HFFc6 (cell line): ENCODE results near the gene MBOAT2. TPM values are rescaled to one million over a fixed set of nuclear protein-coding genes. Genes with fewer than 3 reads are reported as not detected.

Source experiments
- DNase-seq: peaks from one replicate; pipeline ENCODE4 v3.0.0-alpha.2; 2018
- H3K27ac Mint-ChIP-seq: 2 replicates; pipeline ENCODE4 v1.8.0; 2020; ENCODE audit warnings: mild to moderate bottlenecking, mixed read lengths
- H3K27me3 Mint-ChIP-seq: 2 replicates; pipeline ENCODE4 v1.8.0; 2021; ENCODE audit warnings: mild to moderate bottlenecking, moderate library complexity, mixed read lengths; ENCODE audit not compliant: insufficient read depth
- H3K36me3 Mint-ChIP-seq: 2 replicates; pipeline ENCODE4 v1.8.0; 2021; ENCODE audit warnings: low read depth, mixed read lengths
- H3K4me1 Mint-ChIP-seq: 2 replicates; pipeline ENCODE4 v1.8.0; 2020; ENCODE audit warnings: low read depth, mixed read lengths
- H3K4me3 Mint-ChIP-seq: 2 replicates; pipeline ENCODE4 v1.8.0; 2020; ENCODE audit warnings: mild to moderate bottlenecking, moderate library complexity, mixed read lengths
- H3K9me3 Mint-ChIP-seq: 2 replicates; pipeline ENCODE4 v1.8.0; 2020; ENCODE audit warnings: mild to moderate bottlenecking, mixed read lengths
- total RNA-seq, 6 experiments: library from RNA; stranded (reverse); fragmentation: NEBNext Ultra II Directional; extraction: Animal tissue kit (Norgen Biotek cat#: 25700); gene quantifications; 2 replicates in 1 of 6; 3 replicates in 5 of 6; pipeline ENCODE4 v1.2.3, GENCODE V29; 2021
- TF ChIP-seq, protein P1 (sequence below): fragments of 200-600 bp; sonication (generic); IDR thresholded peaks from 2 replicates; pipeline ENCODE4 v1.5.0; 2021; ENCODE audit warnings: antibody characterized with exemption, mild to moderate bottlenecking

MBOAT2 gene
- total RNA-seq, 6 experiments from 2014 or later = 49.8 to 66.2 (median 55.7) TPM

DNA sequence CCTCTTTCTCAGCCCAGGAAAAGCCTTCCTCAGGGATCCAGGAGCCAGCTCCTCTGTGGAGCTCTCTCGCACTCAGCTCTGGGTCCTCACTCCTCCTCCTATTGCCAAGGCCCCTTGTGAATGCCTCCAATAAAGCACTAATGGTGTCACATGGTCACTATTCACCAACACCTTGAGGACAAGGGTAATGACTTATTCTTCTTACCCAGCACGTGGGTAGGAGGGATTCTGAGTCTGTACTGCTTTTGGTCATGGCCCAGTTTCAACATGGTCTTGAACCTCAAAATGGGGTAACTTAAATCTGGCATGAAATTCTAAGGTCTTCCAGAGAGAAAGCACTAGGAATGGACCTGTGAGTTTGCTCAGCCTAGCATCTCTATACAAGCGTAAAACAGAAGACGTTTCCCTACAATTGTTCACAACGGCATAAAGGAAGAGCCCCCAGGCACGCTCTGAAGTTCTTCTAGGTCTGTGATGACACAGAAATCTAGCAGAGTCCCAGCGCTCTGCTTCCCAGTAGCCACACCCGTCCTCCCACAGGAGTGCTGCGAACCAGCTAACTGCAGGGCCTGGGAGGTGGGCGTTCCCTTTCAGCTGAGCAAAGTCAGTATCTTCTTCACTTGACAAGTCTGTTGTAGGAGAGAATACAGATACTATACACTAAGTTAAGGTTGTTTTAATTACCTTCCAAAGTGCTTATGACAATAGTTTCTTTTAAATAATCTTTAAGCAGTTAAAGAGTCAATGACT lies 151.5 kb downstream of the MBOAT2 start:
- no peak overlapping the region for H3K27ac Mint-ChIP-seq
- DNase-seq = no peak
- peaks cover 3% of the 10 kb centered on the region; the same call in 1 of the 2 replicates for H3K27me3 Mint-ChIP-seq
- no peak overlapping the region for H3K4me3 Mint-ChIP-seq
- H3K4me1 Mint-ChIP-seq = peaks cover 25% of the 10 kb centered on the region
- H3K36me3 Mint-ChIP-seq = no peaks in the 10 kb centered on the region
- TF ChIP-seq, protein P1, sequence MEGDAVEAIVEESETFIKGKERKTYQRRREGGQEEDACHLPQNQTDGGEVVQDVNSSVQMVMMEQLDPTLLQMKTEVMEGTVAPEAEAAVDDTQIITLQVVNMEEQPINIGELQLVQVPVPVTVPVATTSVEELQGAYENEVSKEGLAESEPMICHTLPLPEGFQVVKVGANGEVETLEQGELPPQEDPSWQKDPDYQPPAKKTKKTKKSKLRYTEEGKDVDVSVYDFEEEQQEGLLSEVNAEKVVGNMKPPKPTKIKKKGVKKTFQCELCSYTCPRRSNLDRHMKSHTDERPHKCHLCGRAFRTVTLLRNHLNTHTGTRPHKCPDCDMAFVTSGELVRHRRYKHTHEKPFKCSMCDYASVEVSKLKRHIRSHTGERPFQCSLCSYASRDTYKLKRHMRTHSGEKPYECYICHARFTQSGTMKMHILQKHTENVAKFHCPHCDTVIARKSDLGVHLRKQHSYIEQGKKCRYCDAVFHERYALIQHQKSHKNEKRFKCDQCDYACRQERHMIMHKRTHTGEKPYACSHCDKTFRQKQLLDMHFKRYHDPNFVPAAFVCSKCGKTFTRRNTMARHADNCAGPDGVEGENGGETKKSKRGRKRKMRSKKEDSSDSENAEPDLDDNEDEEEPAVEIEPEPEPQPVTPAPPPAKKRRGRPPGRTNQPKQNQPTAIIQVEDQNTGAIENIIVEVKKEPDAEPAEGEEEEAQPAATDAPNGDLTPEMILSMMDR = no peak
- H3K9me3 Mint-ChIP-seq = no peaks in the 10 kb centered on the region

DNA sequence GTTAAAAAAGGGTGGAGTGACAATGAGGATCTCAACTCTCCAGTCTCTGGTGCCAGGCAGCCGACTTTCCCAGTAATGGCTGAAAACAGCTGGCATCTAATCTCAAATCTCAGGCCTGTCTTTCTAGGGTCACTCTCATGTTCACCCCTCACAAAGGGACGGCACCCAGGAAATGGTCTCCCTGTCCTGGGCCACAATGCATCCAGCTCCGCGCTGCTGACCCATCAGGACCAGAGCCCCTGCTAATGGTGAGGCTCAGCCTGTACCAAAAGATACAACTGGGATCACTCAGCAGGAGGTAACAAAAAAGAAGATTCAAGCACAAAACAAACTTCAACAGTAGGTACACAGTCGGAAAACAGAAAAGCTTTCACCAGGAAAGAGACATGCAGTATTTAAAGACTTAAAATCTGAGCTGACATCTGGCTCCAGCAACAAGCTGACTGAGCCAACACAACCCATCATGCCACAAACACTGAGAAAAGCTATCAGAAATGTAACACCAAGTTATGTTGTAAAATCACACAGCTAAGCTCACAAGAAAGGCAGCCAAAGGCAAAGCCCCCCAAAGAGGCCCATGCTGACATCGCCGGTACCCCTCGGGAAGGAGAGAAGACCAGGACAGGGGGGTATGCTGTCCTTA lies 152.5 kb downstream of the MBOAT2 start:
- TF ChIP-seq, protein P1 = no peak
- no peak overlapping the region for H3K4me3 Mint-ChIP-seq
- H3K27ac Mint-ChIP-seq = no peak overlapping the region
- no peaks in the 10 kb centered on the region for H3K9me3 Mint-ChIP-seq
- no peak for DNase-seq
- H3K36me3 Mint-ChIP-seq = no peaks in the 10 kb centered on the region
- H3K27me3 Mint-ChIP-seq = peaks cover 3% of the 10 kb centered on the region; the same call in 1 of the 2 replicates
- H3K4me1 Mint-ChIP-seq = peaks cover 26% of the 10 kb centered on the region

DNA sequence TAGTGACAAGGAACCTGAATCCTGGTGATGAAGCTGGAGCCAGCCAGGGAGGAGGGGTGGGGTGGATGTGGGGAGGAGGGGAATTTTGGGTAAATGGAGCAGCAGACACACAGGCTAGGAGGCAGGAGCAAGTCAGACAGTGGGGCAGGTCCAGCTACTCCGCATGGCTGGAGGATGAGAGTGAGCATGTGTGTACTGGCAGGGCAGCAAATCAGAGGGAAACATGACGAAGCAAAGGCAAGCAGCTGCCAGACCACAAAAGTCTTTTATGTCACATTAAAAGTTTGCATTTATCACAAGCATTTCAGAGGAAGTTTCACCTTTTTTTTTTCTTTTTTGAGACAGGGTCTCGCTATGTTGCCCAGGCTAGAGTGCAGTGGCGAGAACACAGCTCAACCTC lies 154.2 kb downstream of the MBOAT2 start:
- no peak for DNase-seq
- H3K4me1 Mint-ChIP-seq = peaks cover 33% of the 10 kb centered on the region
- TF ChIP-seq, protein P1 = no peak
- no peak overlapping the region for H3K27ac Mint-ChIP-seq
- H3K9me3 Mint-ChIP-seq = no peaks in the 10 kb centered on the region
- H3K36me3 Mint-ChIP-seq = no peaks in the 10 kb centered on the region
- H3K27me3 Mint-ChIP-seq = peaks cover 3% of the 10 kb centered on the region; the same call in 1 of the 2 replicates
- no peak overlapping the region for H3K4me3 Mint-ChIP-seq

DNA sequence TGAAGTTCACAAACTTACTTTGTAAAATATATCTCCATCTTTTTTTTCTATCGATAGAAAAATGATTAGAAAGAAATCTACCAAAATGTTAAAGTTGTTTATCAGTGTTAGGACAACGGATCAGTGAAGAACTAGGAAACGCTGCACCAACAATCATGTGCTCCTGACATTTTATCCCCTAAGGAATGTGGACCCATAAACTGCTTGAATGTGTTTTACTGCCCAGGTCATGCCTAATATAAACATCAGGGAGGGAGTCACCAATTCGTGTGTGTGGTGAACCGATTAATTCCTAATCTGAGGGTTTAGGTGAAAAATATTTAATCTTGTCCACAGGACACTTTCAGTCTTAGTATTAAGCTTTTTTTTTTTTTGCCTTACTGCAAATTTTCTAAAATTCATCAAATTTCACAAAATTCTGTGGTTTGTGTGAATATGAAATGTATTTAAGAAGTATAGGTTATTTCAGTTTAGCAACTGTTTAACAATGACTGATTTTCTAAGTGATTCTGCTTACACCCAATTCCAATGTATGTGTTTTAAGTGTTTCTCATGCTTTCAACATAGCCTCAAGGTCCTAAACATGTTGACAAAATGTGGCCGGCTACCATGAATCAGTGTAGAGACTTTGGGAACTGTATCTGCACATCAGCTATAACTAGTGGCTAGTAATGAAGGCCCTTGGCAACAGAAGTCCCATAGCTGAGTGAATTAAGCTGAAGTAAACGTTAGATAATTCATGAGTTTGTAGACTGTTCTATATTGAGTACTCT lies 155.0 kb downstream of the MBOAT2 start:
- Mint-ChIP-seq H3K4me3 (no peak overlapping the region), H3K4me1 (peaks cover 33% of the 10 kb centered on the region), H3K36me3 (no peaks in the 10 kb centered on the region), H3K9me3 (no peaks in the 10 kb centered on the region), H3K27me3 (peaks cover 3% of the 10 kb centered on the region; the same call in 1 of the 2 replicates), H3K27ac (no peak overlapping the region)
- TF ChIP-seq, protein P1 = no peak
- DNase-seq = no peak

DNA sequence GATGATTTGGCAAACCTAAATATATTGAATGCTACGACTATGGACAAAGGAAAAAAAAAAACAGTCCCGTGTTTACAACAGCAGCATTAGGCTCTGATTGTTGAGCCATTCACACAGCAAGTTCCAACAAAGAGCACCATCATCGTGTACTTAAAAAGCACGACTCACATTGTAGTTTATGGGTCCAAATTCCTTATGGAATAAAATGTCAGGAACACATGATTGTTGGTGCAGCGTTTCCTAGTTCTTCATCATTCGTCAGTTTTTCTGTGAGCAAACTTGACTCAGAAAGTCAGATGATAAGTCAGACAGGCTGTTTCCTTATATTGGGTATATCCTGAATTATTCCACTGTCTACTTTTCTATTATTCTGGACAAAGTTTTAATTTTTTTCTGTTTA lies 156.1 kb downstream of the MBOAT2 start:
- H3K27ac Mint-ChIP-seq = no peak overlapping the region
- H3K4me3 Mint-ChIP-seq = no peak overlapping the region
- H3K36me3 Mint-ChIP-seq = no peaks in the 10 kb centered on the region
- H3K4me1 Mint-ChIP-seq = peaks cover 33% of the 10 kb centered on the region
- no peaks in the 10 kb centered on the region for H3K9me3 Mint-ChIP-seq
- H3K27me3 Mint-ChIP-seq = peaks cover 3% of the 10 kb centered on the region; the same call in 1 of the 2 replicates
- DNase-seq = peak; percentile 34
- TF ChIP-seq, protein P1 = no peak
